SHP77 (cell line): ENCODE results near the gene SVIL.

Experiments used
- DNase-seq, 2 experiments: peaks; one replicate each; lab custom pipeline; 2025; lab: John Stamatoyannopoulos, UW

Gene SVIL

GRCh38 chr10:29415876-29416275, 218.9 kb downstream of the SVIL start:
- DNase-seq, result no peak

- DNase-seq, result no peak
Observed at GRCh38 chr10:29414501-29414900, 220.3 kb downstream of the SVIL start.

GRCh38 chr10:29412485-29412884, 222.3 kb downstream of the SVIL start:
- no peak for DNase-seq

- no peak for DNase-seq
Observed at GRCh38 chr10:29411666-29412315, 223.0 kb downstream of the SVIL start.

GRCh38 chr10:29409241-29410054, 225.3 kb downstream of the SVIL start:
- peak; percentile 55 to 80 for DNase-seq

- no peak for DNase-seq
Observed at GRCh38 chr10:29408847-29409240, 225.9 kb downstream of the SVIL start.
